ENCODE results near the gene REV1.

The REV1 gene

DNA sequence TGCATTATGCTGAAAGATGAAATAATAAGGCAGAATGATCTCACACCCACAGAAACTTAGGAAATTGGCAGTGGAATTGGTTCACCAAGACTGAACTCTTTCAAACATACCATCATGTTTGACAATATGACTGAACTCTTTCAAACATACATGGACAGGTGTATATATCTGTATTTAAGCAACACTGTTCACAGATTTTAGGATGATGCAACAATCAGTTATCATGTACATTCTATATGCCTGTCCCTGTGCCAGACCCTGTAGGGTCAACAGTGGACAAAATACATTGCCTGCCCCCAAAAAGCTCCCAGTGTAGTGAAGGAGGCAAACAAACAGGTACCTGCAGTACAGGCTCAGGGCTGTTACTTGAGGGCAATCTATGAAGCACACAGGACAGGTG is 2.9 kb upstream of the REV1 start:
- TF ChIP-seq, protein P1, sequence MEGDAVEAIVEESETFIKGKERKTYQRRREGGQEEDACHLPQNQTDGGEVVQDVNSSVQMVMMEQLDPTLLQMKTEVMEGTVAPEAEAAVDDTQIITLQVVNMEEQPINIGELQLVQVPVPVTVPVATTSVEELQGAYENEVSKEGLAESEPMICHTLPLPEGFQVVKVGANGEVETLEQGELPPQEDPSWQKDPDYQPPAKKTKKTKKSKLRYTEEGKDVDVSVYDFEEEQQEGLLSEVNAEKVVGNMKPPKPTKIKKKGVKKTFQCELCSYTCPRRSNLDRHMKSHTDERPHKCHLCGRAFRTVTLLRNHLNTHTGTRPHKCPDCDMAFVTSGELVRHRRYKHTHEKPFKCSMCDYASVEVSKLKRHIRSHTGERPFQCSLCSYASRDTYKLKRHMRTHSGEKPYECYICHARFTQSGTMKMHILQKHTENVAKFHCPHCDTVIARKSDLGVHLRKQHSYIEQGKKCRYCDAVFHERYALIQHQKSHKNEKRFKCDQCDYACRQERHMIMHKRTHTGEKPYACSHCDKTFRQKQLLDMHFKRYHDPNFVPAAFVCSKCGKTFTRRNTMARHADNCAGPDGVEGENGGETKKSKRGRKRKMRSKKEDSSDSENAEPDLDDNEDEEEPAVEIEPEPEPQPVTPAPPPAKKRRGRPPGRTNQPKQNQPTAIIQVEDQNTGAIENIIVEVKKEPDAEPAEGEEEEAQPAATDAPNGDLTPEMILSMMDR (IDR thresholded peaks at IDR 0.05; ENCODE audit: borderline replicate concordance, insufficient read depth, low read depth, low read length): no peak
- no peak overlapping the region for H3K4me3 ChIP-seq (ENCODE audit: low read depth, low read length)

DNA sequence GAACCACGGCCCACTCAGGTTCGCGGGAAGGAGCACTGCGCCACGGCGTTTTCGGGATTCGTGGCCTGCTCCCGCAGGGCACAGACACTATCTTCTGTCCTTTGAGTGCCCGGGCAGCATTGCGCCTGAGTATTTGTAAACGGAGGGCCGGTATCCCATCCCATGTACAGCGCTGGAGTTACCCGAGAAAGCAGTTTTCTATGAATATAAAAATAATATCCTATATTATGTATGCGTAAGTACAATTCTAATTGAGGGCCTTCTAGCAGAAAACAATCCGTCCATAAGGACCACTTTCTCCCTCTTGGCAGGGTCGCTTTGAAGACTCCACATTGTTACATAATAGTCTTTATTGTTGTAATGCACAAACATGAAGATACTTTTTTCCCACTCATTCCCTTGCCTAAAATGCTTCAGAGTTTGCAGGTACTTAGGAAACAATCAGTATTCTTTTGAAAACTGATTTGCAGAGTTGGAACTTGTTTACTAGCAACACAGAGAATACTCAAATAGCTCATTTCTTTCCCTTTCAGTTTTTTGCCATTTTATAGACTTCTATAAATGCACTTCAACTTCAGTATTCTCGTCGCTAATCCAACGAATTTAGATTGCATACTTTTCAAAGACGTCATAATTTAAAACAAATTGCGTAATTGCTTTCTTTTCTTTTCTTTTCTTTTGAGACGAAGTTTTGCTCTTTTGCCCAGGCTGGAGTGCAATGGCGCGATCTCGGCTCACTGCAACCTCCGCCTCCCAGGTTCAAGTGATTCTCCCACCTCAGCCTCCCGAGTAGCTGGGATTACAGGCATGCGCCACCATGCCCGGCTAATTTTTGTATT is 1.0 kb upstream of the REV1 start:
- TF ChIP-seq, protein P1 (IDR thresholded peaks at IDR 0.05; ENCODE audit: borderline replicate concordance, insufficient read depth, low read depth, low read length): no peak
- H3K4me3 ChIP-seq (ENCODE audit: low read depth, low read length): peak overlapping the region; percentile 53

DNA sequence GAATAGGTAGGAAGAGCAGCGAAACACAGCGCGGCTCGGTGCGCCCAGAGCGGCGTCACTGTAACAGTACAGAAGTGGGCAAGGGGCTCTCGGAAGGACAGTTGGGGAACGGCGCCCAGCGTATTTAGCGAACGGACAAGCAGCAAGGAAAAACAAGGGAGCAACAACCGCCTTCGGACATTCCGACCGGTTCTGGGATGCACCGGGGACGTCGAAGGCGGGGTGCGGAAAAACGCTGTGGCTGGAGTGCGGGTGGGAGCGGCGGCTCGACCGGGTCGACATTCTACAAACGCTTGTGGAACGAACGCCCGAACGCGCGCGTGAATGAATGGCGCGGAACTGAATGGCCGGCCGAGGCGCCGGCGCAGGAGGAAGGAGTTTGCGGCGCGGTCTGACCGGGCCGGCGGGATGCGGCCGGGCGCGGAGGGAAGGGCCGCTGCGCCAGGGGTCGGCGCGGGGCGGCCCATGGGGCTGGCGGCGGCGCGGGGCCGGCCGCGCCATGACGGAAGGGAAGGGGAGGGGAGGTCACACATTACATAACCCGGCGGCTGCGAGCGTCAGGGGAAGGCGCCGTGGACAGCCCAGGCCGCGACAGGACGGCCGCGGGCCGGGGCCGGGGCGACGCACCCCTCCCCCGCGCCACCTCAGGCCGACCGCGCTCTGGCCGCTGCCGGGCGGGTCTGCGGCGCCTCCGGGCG is 605 bp downstream of the REV1 start:
- peak overlapping the region; percentile 79 for H3K4me3 ChIP-seq (ENCODE audit: low read depth, low read length)
- TF ChIP-seq, protein P1 (IDR thresholded peaks at IDR 0.05; ENCODE audit: borderline replicate concordance, insufficient read depth, low read depth, low read length): no peak

DNA sequence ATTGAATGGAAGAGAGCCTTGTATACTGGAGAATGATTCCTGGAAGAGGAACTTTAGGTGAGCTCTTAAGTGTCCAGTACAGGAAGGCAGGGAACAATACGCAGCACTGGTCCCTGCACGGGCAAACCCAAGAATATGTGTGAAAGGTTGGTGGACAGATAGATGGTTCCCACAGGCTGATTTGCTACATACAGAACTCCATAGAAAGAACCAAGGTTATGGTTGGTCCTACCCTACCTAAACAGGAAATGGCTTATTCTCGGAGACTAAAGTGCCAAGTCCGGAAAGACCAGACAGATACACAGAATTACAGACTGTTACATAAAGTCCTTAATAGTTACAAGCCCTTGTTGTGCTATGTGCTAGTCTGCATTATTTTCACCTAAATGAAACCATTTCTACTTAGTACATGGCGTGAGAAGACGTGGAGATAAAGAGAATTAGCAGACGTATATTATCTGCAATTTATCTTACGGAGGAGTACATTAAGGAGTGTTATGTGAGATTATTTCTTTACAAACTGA is 1.2 kb downstream of the REV1 start:
- peak overlapping the region; percentile 79 for H3K4me3 ChIP-seq (ENCODE audit: low read depth, low read length)
- TF ChIP-seq, protein P1 (IDR thresholded peaks at IDR 0.05; ENCODE audit: borderline replicate concordance, insufficient read depth, low read depth, low read length): no peak

DNA sequence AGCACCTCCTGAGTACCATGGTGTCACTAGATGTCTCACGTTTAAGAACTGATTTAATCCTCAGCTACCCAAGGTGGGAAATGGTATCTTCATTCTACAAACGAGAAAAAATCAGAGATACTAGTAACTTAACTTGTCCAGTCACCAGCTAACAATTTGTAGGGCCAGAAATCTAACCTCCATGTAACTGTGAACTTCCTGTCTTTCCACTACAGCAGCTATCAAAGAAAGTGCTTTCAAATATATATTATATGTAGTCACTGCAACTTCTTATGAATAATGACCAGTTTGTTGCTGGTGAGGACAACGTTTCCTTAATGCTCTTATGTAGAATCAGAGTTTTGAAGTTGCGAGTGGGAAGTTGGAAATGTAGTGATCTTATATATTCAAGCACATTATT is 1.9 kb downstream of the REV1 start:
- TF ChIP-seq, protein P1 (IDR thresholded peaks at IDR 0.05; ENCODE audit: borderline replicate concordance, insufficient read depth, low read depth, low read length): no peak
- H3K4me3 ChIP-seq (ENCODE audit: low read depth, low read length): no peak overlapping the region

DNA sequence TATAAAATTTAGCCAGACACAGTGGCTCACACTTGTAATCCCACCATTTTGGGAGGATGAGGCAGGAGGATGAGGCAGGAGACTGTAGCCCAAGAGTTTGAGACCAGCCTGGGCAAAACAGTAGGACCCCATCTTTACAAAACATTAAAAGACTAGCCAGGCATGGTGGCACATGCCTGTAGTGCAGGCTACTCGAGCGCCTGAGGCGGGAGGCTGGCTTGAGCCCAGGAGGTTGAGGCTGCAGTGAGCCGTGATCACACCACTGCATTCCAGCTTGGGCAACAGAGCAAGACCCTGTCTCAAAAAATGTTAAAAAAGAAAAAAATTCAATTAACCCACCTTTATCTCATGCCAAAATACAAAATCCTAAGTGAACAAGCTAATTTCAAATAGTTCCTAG is 4.0 kb downstream of the REV1 start:
- TF ChIP-seq, protein P1 (IDR thresholded peaks at IDR 0.05; ENCODE audit: borderline replicate concordance, insufficient read depth, low read depth, low read length): no peak

More for the DNA sequence above, 4.0 kb downstream of the REV1 start:
- H3K4me3 ChIP-seq (ENCODE audit: low read depth, low read length): no peak overlapping the region

All from GM12875 (cell line).